Stomach (tissue), 9 donors: Measurements from ENCODE around the gene DCK. TPM values are rescaled to one million over a fixed set of nuclear protein-coding genes. Genes with fewer than 3 reads are reported as not detected.

Experiments used
- DNase-seq, 2 donors: peaks; one replicate each; pipeline versions ENCODE4 v3.0.0 to v3.0.0-alpha.2; 2013 to 2019
- H3K27ac ChIP-seq, 5 donors: fragments of 200-600 bp in 4 of 5; sonication (generic) in 4 of 5; one replicate each; pipeline ENCODE4 v1.5.1; 2013 to 2019; ENCODE audit warnings: mild to moderate bottlenecking in 1 of 5, moderate library complexity in 1 of 5
- H3K27me3 ChIP-seq, 3 donors: fragments of 200-600 bp; sonication (generic); one replicate each; pipeline ENCODE4 v1.5.1; 2017 to 2019; ENCODE audit warnings: mixed run types in 1 of 3
- H3K36me3 ChIP-seq, 4 donors: fragments of 200-600 bp; sonication (generic); 1 replicate in 3 of 4; 2 replicates in 1 of 4; pipeline ENCODE4 v1.5.1; 2016 to 2019
- H3K4me1 ChIP-seq, 4 donors: fragments of 200-600 bp; sonication (generic); one replicate each; pipeline ENCODE4 v1.5.1; 2016 to 2019
- H3K4me3 ChIP-seq, 4 donors: fragments of 200-600 bp; sonication (generic) in 3 of 4; one replicate each; pipeline ENCODE4 v1.5.1; 2016 to 2019; ENCODE audit warnings: mild to moderate bottlenecking in 1 of 4
- H3K9me3 ChIP-seq, 4 donors: fragments of 200-600 bp; sonication (generic); one replicate each; pipeline ENCODE4 v1.5.1; 2016 to 2019
- CTCF ChIP-seq, 7 experiments: fragments of 450-650 bp in 4 of 7; fragments of 200-600 bp in 3 of 7; sonication (generic) in 3 of 7; IDR thresholded peaks; one replicate each; pipeline ENCODE4 v1.5.1; 2016 to 2019; ENCODE audit warnings: antibody characterized with exemption in 7 of 7, control low read depth in 2 of 7, mild to moderate bottlenecking in 1 of 7
- EP300 ChIP-seq: sonication (generic); formaldehyde crosslinking; IDR thresholded peaks from one replicate; pipeline ENCODE4 v1.6.1; 2017; ENCODE audit warnings: antibody characterized with exemption
- POLR2A ChIP-seq, 4 donors: fragments of 450-650 bp; IDR thresholded peaks; one replicate each; pipeline ENCODE4 v1.6.1; 2016; ENCODE audit warnings: antibody characterized with exemption in 4 of 4, control low read depth in 2 of 4, mild to moderate bottlenecking in 1 of 4, moderate library complexity in 1 of 4
- POLR2AphosphoS5 ChIP-seq, 3 donors: sonication (generic); formaldehyde crosslinking; IDR thresholded peaks; one replicate each; pipeline ENCODE4 v1.6.1; 2016; ENCODE audit warnings: antibody characterized with exemption in 3 of 3
- WGBS, 5 donors: extraction: QIAGEN DNeasy Blood & Tissue Kit in 3 of 5; methylation state at CpG; one replicate each; pipeline versions ENCODE4 v1.1.5 to v1.1.7; 2013 to 2018; 5-methylcytosine and 5-hydroxymethylcytosine counted together
- intact Hi-C: fragments of 100-400 bp; cut with DNase I; formaldehyde crosslinking; loops from one replicate; pipeline ENCODE4 v1.15.1; 2023; ENCODE audit warnings: low total_unique reads
- polyA plus RNA-seq, 3 donors: library from polyadenylated mRNA; stranded (reverse); fragments of 200-250 nt; gene quantifications; one replicate each; pipeline ENCODE4 v1.2.3, GENCODE V29; 2013
- total RNA-seq, 5 donors: library from RNA; depleted of rRNA; stranded (reverse); fragments of >200 nt; gene quantifications; one replicate each; pipeline versions ENCODE4 v1.1.0 to v1.2.3, GENCODE V29; 2014 to 2016
- donor health status: healthy with polysubstance abuse.
- donor health status: Bipolar disorder and iron deficiency.
- donor health status: healthy.

DCK gene
- total and polyA plus RNA-seq, 8 donors: 6.7 to 43.2 (median 13.5) TPM

GRCh38 chr4:70958681-70959080, 34.8 kb upstream of the DCK start:
- no peak for TF ChIP-seq POLR2AphosphoS5 (IDR thresholded peaks at IDR 0.05)
- TF ChIP-seq CTCF (IDR thresholded peaks at IDR 0.05): no peak
- no peak for TF ChIP-seq EP300
- TF ChIP-seq POLR2A (IDR thresholded peaks at IDR 0.05): no peak
- 69 to 90% (median 77%) methylated on average over 3 of the region's 3 CpGs for WGBS, 5 donors
- DNase-seq: no peak
- intact Hi-C loops: no loop called here
- H3K9me3 ChIP-seq: no peaks in the 10 kb centered on the region
- H3K27ac ChIP-seq: no peak overlapping the region
- no peaks in the 10 kb centered on the region for H3K27me3 ChIP-seq
- H3K36me3 ChIP-seq: peaks cover 3 to 32% (median 25%) of the 10 kb centered on the region in 4 donors
- H3K4me1 ChIP-seq: no peaks in the 10 kb centered on the region
- H3K4me3 ChIP-seq: no peak overlapping the region

GRCh38 chr4:70969076-70969475, 24.4 kb upstream of the DCK start:
- Histone ChIP-seq H3K27me3 (no peaks in the 10 kb centered on the region), H3K4me3 (no peak overlapping the region), H3K36me3 (peaks cover 0 to 41% (median 30%) of the 10 kb centered on the region in 4 donors), H3K27ac (no peak overlapping the region), H3K4me1 (no peaks in the 10 kb centered on the region), H3K9me3 (no peaks in the 10 kb centered on the region)
- no peak for TF ChIP-seq EP300
- TF ChIP-seq CTCF (IDR thresholded peaks at IDR 0.05): no peak
- no peak for TF ChIP-seq POLR2AphosphoS5 (IDR thresholded peaks at IDR 0.05)
- no peak for TF ChIP-seq POLR2A (IDR thresholded peaks at IDR 0.05)
- intact Hi-C loops: no loop called here
- DNase-seq: no peak
- WGBS, 5 donors: 86 to 98% (median 92%) methylated on average over 7 of the region's 7 CpGs

- 60 to 78% (median 72%) methylated on average over 3 of the region's 3 CpGs for WGBS, 5 donors
- peaks cover 0 to 12% (median 3%) of the 10 kb centered on the region in 4 donors for H3K4me1 ChIP-seq
- intact Hi-C loops: no loop called here
- DNase-seq: no peak
- no peak overlapping the region for H3K27ac ChIP-seq
- TF ChIP-seq CTCF (IDR thresholded peaks at IDR 0.05) (no peak), EP300 (no peak), POLR2AphosphoS5 (IDR thresholded peaks at IDR 0.05) (no peak), POLR2A (IDR thresholded peaks at IDR 0.05) (no peak)
- no peaks in the 10 kb centered on the region for H3K9me3 ChIP-seq
- no peaks in the 10 kb centered on the region for H3K27me3 ChIP-seq
- H3K36me3 ChIP-seq: peaks cover 0 to 34% (median 28%) of the 10 kb centered on the region in 4 donors
- H3K4me3 ChIP-seq: no peak overlapping the region
Observed at GRCh38 chr4:70976252-70976651, 17.2 kb upstream of the DCK start.

- H3K4me1 ChIP-seq: peaks cover 0 to 12% (median 3%) of the 10 kb centered on the region in 4 donors
- H3K4me3 ChIP-seq: no peak overlapping the region
- peak overlapping the region in 1 of 5 donors; percentile 16 for H3K27ac ChIP-seq
- TF ChIP-seq CTCF (IDR thresholded peaks at IDR 0.05) (no peak), POLR2AphosphoS5 (IDR thresholded peaks at IDR 0.05) (no peak), POLR2A (IDR thresholded peaks at IDR 0.05) (no peak), EP300 (no peak)
- H3K27me3 ChIP-seq: no peaks in the 10 kb centered on the region
- 64 to 92% (median 85%) methylated on average over 1 of the region's 1 CpG for WGBS, 5 donors
- intact Hi-C loops: no loop called here
- H3K36me3 ChIP-seq: peaks cover 0 to 23% (median 16%) of the 10 kb centered on the region in 4 donors
- DNase-seq: peak in 1 of 2 donors; percentile 33
- no peaks in the 10 kb centered on the region for H3K9me3 ChIP-seq
Observed at GRCh38 chr4:70979445-70980008, 13.9 kb upstream of the DCK start.
